NCI-H1930 (cell line): ENCODE data around the gene ADARB2.

ENCODE experiments used
- DNase-seq, 2 experiments: peaks; one replicate each; lab custom pipeline; 2025; lab: John Stamatoyannopoulos, UW

ADARB2 gene

GRCh38 chr10:1492641-1493040, 244.7 kb downstream of the ADARB2 start:
- no peak for DNase-seq

DNA sequence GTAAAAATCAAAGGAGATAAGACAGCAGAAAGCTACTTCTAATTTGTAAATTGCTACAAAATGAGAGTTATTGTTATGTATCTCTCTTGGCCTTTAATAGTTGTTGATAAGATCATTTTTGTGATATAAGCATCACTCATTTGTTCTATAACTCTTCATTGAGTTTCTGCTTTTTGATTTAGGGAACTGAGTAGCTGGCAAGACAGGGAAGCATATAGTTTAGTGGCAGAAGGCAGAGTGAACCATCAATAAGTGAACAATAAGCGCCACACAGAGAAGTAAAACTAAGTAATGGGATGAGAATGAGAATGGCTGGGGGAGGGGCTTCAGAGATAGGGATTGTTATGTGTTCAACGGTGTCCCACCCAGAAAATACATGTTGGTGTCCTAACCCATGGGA, 245.4 kb downstream of the ADARB2 start:
- DNase-seq, result no peak

DNA sequence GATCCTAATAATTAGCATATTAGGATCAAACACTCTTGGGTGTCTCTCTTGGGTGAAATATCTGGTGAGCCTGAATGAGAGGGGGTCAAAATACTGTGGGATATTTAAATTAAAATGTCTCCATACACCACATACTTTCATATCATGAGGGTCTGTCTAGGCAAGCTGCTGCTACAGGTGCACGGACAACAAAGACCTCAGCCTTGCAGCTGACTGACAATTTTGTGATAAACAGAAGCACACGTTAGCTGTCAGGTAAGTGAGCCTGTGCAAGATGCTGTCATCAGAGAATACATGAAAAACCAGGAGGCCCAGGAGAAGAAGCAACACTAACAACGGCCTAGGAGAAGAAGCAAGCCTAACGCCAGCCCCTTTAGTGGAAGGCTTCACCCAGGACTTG, 247.5 kb downstream of the ADARB2 start:
- no peak for DNase-seq

DNA sequence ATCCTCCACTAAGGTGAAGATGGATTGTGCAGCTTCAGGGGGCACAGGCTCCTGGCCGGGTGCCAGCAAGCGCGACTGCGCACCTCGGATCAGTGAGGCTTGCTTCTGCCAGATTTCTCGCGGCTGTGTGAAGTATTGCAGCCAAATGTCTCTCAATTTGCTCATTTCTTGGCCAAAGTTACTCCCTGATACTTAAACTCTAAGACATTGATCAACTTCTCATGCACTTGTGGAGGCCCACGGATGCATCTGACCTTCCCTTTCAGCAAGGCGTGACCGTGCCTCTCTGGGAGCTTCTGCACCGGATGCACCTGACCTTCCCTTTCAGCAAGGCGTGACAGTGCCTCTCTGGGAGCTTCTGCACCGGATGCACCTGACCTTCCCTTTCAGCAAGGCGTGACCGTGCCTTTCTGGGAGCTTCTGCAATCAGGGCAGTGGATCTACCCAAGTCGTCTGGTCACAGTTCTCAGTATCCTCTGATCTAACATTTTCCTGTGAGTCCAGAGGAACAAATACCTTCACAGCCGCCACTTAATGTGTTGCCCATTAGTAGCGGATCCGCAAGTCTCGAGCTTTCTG, 248.3 kb downstream of the ADARB2 start:
- no peak for DNase-seq

DNA sequence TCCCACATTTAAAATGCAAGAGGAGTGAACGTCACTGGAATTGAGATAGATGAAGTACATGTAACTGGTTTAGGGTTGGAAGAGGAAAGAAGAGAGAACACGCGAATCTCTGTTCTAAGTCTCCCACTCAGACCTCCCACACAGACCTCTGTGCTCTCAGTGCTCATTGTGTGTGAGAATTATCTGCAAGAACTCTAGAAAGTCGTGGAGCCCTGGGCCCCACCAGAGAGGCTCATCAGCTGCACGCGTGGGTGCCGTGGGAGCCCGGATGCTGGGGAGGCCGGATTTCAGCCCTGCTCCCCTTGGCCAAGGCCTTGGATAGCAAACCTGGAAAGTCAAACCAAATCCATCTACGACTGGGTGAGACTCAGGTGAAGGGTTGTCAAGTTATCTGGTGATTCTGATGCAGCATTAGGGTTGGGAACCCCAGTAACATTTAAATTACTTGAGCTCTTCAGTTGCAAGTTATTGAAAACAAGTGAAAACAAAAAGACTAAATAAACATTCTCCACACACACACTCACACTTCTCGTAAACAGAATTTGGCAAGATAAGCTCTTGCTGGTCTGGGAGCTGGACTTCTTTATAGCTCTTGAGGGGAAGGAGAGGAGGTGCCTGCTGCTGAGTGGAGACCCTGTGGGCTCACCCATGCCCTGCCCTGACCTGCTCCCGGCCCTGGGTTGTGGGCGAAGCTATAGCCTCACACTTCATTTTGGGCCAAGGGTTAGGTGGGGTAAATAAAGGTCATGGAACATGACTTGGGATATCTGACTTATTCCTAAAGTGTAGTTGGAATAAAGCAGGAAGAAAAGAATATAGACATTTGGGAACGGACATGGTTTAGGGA, 250.3 kb downstream of the ADARB2 start:
- no peak for DNase-seq

GRCh38 chr10:1485357-1485756, 252.0 kb downstream of the ADARB2 start:
- no peak for DNase-seq

DNA sequence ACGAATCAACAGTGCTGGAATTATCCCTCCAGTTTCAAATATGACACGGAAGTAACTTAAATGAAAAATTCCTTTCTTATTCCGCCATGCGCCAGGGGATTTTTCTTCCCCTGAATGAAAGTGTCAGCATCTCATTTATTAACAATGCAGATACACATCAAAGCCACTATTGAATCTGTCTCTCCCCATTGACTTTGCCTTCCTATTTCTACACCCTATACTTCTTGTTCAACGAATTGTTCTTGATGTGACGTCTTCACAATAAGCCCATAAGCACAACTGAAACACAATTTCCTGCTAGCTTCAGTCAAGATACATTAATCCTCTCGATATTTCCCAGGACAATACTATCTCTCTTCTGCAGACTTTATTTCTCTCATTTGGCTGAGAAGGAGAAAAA, 253.5 kb downstream of the ADARB2 start:
- DNase-seq, result no peak

DNA sequence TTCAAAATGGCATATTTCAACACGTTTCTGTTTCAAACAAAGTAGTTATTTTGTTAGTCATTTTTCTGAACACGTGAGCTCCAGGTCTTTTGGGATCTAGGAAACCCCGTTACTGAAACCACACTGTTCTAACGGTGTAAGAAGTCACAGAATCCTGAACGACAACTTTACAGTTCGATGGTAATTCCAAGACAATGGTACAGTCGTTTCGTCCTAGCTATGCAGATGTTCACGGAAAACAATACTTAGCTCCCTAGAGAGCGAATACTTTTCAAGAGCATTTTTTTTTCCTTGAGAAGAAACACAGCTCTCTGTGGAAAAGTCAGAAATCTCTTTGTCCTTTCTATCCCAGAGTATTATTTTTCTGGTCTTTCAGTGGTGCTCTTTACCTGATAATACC, 254.1 kb downstream of the ADARB2 start:
- DNase-seq, result no peak

GRCh38 chr10:1477578-1477977, 259.7 kb downstream of the ADARB2 start:
- DNase-seq, result no peak

- DNase-seq, result no peak
These were observed 260.9 kb downstream of the ADARB2 start for GRCh38 chr10:1476455-1476803.

GRCh38 chr10:1475771-1476454, 261.4 kb downstream of the ADARB2 start:
- no peak for DNase-seq

DNA sequence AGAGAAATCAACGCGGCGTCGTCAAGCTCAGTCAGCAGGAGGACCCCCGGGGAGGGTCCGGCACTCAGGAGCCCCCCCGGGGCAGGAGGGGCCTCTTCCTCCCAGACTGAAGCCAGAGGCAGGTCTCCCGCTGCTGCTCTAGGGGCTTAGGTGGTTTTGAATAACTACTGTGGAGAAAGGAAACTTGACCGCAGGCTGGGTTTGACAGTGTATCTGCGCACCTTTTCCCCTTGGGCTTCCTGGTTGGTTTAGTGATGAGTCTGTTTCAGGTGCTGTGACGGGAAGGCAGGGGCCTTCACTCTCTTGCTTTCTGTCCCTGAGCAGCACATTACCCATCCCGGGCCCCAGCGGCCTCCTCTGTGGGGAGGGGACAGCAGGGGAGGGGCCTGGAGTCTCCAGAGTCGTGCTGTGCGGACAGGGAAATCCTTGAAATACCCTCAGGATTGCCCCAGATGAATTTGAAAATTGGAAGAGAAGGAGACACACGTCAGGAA, 262.2 kb downstream of the ADARB2 start:
- DNase-seq, result no peak

GRCh38 chr10:1474376-1475097, 262.8 kb downstream of the ADARB2 start:
- DNase-seq, result no peak

DNA sequence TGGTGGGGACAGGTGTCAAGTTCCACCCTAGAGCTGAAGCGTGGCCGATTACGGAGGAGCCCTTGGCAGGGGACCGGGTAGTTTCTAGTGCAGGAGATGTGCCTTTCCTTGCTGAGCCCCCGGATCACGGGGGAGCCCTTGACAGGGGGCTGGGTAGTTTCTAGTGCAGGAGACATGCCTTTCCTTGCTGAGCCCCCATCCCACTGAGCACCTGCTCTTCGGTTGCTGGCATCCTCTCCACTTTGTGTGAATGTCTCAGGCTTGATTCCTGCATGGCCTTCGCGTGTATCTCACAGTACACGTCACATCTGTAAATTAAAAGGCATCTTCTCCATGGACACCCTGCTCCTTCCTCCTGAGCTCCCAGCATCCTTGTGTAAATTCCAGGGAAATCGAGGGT, 263.5 kb downstream of the ADARB2 start:
- DNase-seq, result no peak

- no peak for DNase-seq
These were observed 265.0 kb downstream of the ADARB2 start for GRCh38 chr10:1472178-1472958.

DNA sequence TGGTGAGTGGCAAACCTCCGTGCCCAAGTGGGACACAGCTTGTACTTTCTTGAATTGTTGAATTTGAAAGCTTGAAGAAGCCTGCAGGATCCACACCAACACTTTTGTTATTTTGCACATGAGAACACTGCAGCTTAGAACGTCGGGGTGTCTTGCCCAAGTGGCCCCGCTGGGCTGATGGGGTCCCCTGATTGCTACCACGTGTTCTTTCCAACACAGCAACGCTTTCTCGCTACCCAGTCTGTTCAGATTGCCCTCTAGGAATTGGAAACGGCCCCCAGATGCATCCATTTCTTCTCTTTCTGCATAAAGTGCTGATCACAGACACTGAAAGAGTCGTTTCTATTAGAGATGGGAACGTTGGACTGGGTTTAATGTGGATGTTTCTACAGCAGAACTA, 268.5 kb downstream of the ADARB2 start:
- no peak for DNase-seq

GRCh38 chr10:1467334-1468076, 269.8 kb downstream of the ADARB2 start:
- DNase-seq, result no peak

DNA sequence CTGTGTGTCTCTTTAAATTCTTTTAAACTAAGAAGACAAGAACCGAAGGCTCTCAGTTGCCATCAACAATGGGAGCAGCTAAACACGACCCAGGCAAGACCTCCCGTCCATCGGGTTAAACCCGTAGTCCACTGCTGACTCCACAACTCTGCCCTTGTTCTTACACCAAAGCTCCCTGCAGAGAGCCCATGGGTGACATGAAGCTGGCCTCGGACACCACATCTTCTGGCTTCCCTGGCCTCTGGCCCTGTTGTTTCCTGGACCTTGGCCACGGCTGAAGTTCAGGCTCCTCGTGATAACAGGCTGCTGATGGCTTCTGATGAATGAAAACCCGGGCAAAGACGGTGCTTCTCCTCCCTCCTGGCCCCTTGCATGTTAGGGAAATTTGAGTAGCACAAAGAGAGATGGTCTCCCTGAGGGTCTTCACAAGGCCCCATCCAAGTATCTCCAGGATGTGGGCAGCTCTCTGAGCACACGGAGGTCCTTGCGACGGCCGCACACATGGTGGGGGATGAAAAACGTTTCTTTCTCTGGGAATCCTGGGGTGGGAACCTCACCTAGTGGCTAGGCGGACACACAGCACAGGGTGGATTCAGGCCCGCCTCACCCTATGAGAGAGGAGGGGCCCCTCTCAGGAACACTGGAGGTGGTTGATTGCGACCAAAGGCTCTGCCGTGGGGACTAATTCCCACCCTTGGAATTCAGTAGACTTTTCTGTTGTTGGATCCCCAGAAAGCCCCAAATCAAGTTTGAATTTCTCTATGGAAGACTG, 271.1 kb downstream of the ADARB2 start:
- DNase-seq, result no peak

DNA sequence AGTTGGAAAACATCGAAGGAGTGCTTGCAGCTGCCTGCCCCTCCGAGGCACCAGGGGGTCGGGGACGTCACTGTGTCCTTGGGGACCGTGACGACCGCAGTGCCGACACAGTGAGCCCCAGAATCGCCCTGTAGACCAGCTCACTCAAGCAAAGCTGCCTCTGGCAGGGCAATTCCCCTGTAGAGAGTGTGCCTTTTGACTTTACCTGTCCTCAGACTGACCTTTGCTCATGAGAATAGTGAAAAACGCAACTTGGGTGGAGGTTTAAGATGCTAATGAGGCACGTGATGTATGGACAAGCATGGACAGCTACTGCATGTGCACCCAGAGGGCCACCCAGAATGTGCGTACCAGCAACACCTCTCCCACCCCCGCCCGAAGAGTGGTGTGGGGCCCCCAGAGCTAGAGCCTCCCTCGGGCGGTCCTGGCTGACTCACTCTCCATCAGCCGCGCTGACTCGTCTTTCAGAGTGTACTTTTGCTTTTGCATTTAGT, 271.9 kb downstream of the ADARB2 start:
- DNase-seq, result no peak

GRCh38 chr10:1464881-1465417, 272.4 kb downstream of the ADARB2 start:
- no peak for DNase-seq
